Measurements from ENCODE around the gene PCDH15. TPM values are rescaled to one million over a fixed set of nuclear protein-coding genes. Genes with fewer than 3 reads are reported as not detected.
A peak's percentile ranks its signal among the peaks of the same experiment; 100 is the strongest.

The PCDH15 gene
- total and polyA plus RNA-seq, 8 donors = 0.58 to 2.1 (median 1.2) TPM

DNA sequence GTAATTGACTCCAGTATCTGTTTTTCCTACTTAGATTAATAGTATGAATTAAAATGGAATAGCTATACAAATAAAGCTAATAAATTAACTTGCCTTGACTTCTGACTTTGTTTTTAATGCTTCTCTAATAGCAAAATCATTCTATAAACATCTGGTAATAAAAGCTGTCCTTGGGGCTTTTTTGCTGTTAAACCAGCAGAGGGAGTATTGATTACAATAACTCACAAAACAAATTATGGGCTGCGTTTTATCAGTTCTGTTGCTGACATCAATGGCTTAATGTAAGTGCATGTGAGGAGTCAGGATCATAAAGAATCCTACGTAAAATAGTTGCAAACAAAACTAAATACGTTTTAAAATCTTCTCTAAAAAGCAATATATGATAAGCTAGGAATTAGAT lies 667.8 kb downstream of the PCDH15 start:
- TF ChIP-seq, protein P1, sequence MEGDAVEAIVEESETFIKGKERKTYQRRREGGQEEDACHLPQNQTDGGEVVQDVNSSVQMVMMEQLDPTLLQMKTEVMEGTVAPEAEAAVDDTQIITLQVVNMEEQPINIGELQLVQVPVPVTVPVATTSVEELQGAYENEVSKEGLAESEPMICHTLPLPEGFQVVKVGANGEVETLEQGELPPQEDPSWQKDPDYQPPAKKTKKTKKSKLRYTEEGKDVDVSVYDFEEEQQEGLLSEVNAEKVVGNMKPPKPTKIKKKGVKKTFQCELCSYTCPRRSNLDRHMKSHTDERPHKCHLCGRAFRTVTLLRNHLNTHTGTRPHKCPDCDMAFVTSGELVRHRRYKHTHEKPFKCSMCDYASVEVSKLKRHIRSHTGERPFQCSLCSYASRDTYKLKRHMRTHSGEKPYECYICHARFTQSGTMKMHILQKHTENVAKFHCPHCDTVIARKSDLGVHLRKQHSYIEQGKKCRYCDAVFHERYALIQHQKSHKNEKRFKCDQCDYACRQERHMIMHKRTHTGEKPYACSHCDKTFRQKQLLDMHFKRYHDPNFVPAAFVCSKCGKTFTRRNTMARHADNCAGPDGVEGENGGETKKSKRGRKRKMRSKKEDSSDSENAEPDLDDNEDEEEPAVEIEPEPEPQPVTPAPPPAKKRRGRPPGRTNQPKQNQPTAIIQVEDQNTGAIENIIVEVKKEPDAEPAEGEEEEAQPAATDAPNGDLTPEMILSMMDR (IDR thresholded peaks at IDR 0.05) = peak in 1 of 2 donors; percentile 21
- Histone ChIP-seq H3K36me3 (no peaks in the 10 kb centered on the region), H3K4me1 (no peaks in the 10 kb centered on the region), H3K9me3 (peaks cover 0 to 1% of the 10 kb centered on the region in 2 donors), H3K4me3 (no peak overlapping the region), H3K27ac (no peak overlapping the region), H3K27me3 (no peaks in the 10 kb centered on the region)
- DNase-seq = peak in 2 of 4 donors; percentile 4 to 11
- intact Hi-C loops (cut with DNase I) = no loop called here
- no peak for ATAC-seq

DNA sequence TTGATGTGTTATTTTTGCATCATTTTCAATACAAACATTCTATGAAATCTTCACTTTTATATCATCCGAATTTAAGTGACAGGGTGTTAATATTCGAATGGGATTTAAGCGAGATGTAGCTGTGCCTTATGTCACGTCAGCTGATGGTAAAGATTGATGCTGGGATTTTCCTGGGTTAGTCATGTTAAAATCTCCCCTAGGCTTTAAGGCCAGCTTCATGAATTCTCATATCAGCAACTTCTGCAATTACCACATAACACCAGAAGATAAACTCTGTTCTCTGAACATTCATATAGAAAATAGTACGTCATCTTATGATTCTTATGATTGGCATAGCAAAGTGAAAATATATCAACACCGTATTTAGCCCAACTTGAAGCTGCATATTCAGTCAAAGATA lies 669.2 kb downstream of the PCDH15 start:
- no peak for DNase-seq
- intact Hi-C loops (cut with DNase I) = no loop called here
- ATAC-seq = no peak

DNA sequence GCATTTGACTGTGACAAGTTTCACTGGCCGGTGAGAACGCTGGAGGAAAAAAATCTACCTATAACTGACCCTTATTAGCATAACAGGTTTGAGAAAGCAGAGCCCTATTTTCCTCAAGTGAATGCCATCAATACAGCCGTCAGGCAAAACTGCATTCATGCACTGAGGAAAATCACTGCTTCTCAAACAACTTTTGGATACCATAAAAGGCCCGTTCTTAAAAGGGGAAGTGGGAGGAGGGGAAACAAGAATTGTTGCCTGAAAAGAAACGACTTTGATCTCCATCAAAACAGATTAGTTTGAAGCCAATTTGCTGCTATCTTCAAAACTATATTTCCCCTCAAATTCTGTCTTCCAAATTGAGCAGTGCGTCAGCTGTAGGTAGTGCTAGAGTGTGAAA lies 670.6 kb downstream of the PCDH15 start:
- Histone ChIP-seq H3K9me3 (no peaks in the 10 kb centered on the region), H3K27ac (no peak overlapping the region), H3K4me3 (no peak overlapping the region), H3K27me3 (no peaks in the 10 kb centered on the region), H3K4me1 (no peaks in the 10 kb centered on the region), H3K36me3 (no peaks in the 10 kb centered on the region)
- intact Hi-C loops (cut with DNase I) = no loop called here
- ATAC-seq = no peak
- TF ChIP-seq, protein P1 (IDR thresholded peaks at IDR 0.05) = no peak
- no peak for DNase-seq

More for the DNA sequence above, 669.2 kb downstream of the PCDH15 start:
- H3K27me3 ChIP-seq = no peaks in the 10 kb centered on the region
- no peak overlapping the region for H3K27ac ChIP-seq
- H3K4me1 ChIP-seq = no peaks in the 10 kb centered on the region
- no peaks in the 10 kb centered on the region for H3K36me3 ChIP-seq
- H3K4me3 ChIP-seq = no peak overlapping the region
- TF ChIP-seq, protein P1 (IDR thresholded peaks at IDR 0.05) = no peak
- H3K9me3 ChIP-seq = no peaks in the 10 kb centered on the region

GRCh38 chr10:54125098-54125747 lies 675.8 kb downstream of the PCDH15 start:
- Histone ChIP-seq H3K9me3 (no peaks in the 10 kb centered on the region), H3K27ac (no peak overlapping the region)
- ATAC-seq = no peak

DNA sequence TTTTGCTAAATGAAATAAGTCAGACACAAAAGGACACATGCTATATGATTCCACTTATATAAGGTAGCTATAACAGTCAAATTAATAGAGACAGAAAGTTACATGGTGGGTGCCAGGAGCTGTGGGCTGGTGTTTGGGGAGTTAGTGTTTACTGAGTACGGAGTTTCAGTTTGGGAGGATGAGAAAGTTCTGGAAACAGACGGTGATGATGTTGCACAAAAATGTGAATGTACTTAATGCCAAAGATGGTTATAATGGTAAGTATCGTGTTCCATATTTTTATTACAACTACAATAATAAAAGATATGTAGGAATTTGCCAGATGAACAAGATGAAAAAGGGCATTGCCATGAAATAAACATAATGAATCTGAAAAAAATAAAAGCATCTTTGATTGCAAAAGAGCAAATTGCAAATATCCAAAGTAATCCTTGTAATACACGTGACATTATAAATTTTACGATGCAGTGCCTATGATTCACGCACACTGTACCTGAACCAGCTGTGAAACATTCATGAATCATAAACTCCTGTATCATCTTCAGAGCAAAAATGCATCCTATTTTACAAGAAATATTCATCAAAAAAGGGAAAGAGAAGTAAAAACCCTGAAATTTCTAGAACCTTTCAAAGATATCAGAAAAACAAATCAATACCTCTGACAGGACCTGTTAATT lies 676.7 kb downstream of the PCDH15 start:
- no peak for ATAC-seq
- Histone ChIP-seq H3K27me3 (no peaks in the 10 kb centered on the region), H3K36me3 (no peaks in the 10 kb centered on the region), H3K27ac (no peak overlapping the region), H3K9me3 (no peaks in the 10 kb centered on the region), H3K4me1 (no peaks in the 10 kb centered on the region), H3K4me3 (no peak overlapping the region)
- DNase-seq = no peak
- TF ChIP-seq, protein P1 (IDR thresholded peaks at IDR 0.05) = no peak
- intact Hi-C loops (cut with DNase I) = no loop called here

More at GRCh38 chr10:54125098-54125747, 675.8 kb downstream of the PCDH15 start:
- Histone ChIP-seq H3K36me3 (no peaks in the 10 kb centered on the region), H3K27me3 (no peaks in the 10 kb centered on the region), H3K4me1 (no peaks in the 10 kb centered on the region), H3K4me3 (no peak overlapping the region)
- no peak for DNase-seq
- intact Hi-C loops (cut with DNase I) = no loop called here
- TF ChIP-seq, protein P1 (IDR thresholded peaks at IDR 0.05) = no peak

Data from left lung (tissue), 10 donors.